ENCODE measurements around the gene UST.

DNA sequence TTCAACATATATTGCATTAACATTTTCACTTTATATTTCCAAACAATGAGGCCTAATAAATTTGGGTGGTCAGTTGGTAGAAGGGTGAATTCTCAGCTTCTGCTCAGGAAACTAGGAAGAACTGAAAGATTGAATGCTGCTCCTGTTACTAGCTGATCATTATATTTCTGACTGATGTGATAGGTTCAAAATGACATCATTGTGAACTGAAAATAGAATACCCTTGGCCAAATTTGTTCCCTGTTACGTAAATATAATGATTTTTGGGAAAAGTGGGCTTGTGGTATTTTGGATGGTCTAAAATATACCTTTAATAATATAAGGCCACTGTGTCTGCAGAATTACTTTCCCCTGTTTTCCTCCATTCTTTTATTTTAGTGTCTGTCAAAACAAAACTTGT lies 2.8 kb downstream of the UST start:
- TF ChIP-seq, protein P1, sequence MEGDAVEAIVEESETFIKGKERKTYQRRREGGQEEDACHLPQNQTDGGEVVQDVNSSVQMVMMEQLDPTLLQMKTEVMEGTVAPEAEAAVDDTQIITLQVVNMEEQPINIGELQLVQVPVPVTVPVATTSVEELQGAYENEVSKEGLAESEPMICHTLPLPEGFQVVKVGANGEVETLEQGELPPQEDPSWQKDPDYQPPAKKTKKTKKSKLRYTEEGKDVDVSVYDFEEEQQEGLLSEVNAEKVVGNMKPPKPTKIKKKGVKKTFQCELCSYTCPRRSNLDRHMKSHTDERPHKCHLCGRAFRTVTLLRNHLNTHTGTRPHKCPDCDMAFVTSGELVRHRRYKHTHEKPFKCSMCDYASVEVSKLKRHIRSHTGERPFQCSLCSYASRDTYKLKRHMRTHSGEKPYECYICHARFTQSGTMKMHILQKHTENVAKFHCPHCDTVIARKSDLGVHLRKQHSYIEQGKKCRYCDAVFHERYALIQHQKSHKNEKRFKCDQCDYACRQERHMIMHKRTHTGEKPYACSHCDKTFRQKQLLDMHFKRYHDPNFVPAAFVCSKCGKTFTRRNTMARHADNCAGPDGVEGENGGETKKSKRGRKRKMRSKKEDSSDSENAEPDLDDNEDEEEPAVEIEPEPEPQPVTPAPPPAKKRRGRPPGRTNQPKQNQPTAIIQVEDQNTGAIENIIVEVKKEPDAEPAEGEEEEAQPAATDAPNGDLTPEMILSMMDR (conservative IDR thresholded peaks at IDR 0.05 in 1 of 2, IDR thresholded peaks at IDR 0.05 in 1 of 2; ENCODE audit: extremely low read depth in 1 of 2, insufficient read depth in 1 of 2, low read depth in 1 of 2, low read length in 2 of 2), result no peak
- no peak for TF ChIP-seq EZH2 (IDR thresholded peaks at IDR 0.05; ENCODE audit: borderline replicate concordance, low read length)

Data from mammary epithelial cell (primary cell).